GM21576 (cell line): ENCODE data around the gene HSPE1.
A peak's percentile ranks its signal among the peaks of the same experiment; 100 is the strongest.
"Not testable (repeated sequence)": the region's sequence is repeated elsewhere in the genome, so short reads cannot be mapped to it uniquely, and the experiment has no call there.

Source experiments
- ATAC-seq: cut with Tn5 transposase; IDR thresholded peaks from one replicate; pipeline ENCODE4 v1.9.1; 2021; ENCODE audit warnings: mild to moderate bottlenecking, moderate library complexity; ENCODE audit not compliant: unreplicated experiment

The HSPE1 gene

DNA sequence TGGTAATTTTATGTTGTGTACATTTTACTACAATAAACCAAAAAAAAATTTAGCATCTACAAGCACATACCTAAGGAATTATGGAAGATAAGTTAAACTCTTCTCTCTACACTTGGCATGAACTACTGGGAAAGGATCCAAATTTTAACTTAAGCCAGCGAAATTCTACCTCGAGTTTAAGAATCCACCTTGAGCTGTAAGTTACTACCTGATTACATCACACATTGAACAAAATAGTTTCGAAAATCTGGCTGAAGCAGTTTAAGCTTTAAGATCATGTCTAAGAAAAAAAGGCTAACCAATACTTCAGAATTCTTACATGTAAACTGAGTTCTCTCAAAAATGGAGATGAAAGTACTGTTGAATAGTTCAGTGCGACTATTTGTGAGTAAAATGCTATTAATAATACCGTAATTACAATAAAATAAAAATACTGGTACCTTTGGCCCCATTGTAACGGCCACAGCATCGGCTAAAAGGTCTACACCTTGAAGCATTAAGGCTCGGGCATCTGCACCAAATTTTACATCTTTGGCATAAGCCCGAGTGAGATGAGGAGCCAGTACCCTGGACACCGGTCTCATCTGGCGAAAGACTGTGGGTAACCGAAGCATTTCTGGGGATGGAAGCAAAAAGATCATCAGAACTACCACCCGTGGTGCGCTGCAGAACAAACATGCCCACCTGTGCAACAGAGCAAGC, 1.8 kb upstream of the HSPE1 start:
- ATAC-seq, result no peak

DNA sequence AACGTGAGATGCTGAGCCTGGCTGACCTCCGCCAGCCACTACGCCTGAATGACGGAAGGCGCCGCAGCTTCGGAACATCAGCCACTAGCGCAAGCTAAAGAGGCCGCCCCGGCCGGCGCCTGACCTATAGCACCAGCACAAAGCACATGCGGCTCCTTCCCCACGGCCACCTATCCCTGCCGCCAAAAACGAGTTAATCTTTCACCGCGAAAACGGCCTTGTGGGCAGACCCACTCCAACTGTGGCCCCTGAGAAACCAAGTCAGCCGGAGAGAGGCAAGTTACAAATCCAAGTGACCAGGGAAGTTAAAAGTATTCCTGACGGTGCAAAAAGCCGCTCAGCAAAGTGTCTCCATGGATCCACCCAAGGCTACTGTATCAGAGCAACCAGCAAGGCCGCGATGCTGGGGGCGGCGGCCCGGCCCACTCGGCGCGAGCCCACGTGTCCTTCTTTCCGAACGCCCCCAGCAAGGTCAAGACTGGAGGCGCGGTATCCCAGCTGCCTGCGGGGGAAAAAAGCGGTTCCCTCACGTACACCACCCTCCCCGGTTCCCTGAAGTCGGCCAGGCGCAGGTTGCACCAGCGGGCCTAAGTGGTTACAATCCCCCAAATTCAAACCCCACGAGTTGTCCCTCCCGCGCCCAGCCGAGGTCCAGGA, 1.1 kb upstream of the HSPE1 start:
- ATAC-seq, result peak; percentile 24

DNA sequence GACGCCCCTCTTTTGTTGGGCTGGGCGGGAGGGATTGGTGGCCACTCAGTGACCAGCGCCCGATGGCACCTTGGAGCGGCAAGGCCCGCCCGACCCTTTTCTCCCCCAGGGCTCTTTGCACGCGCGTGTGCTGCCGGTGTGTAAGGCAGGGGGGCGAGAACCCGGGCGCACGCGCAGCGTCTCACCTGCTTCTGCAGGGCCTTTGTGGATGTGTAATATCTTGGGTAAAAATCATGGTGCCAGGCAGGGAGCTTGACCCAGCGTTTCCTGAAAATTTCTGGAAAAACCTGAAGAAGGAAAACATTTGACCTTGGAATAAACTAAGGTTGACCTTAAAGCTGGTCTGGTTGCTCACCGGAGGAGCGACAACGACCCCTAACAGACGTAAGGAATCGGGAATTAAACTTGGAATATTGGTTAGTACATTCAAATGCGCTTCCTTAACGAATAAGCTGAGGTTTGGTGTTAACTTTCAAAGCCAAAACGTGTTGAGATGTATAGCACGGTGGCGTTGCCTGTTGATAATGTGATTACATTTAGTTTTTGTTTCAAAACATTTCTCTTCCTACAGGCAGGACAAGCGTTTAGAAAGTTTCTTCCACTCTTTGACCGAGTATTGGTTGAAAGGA, 438 bp downstream of the HSPE1 start:
- peak; percentile 1 for ATAC-seq

DNA sequence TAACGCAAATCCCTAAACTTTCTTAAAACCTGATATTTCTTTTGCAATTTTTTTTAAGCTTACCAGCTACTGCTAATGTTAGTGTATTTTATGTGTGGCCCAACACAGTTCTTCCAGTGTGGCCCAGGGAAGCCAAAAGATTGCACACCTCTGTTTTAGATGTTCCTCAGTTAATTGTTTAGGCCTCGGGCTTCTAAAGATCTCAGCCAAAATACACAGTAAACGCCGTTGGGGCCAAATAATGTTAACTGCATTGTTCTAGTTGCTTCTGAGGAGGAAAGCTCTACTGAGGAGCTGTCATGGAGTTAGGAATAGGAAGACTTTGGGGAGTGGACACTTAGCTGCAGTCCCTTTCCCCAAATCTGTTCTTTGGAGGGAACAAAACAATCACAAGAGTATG, 2.0 kb downstream of the HSPE1 start:
- ATAC-seq, result no peak

DNA sequence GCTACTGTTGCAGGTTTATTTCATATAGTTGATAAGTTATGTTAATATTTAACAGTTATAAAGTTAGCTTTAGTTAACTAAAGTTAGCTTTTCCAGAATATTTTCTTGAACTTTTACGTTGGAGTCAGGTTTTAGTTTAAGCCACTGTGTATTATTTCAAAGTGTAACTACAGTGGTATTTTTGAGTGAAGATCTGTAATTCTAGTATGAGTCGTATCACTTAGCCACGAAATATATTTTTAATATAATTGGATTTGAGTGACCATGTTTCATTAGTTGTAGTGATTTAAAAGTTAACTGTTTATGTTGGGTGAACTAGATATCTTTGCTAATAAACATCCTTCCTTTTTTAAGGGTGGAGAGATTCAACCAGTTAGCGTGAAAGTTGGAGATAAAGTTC, 2.5 kb downstream of the HSPE1 start:
- no peak for ATAC-seq

DNA sequence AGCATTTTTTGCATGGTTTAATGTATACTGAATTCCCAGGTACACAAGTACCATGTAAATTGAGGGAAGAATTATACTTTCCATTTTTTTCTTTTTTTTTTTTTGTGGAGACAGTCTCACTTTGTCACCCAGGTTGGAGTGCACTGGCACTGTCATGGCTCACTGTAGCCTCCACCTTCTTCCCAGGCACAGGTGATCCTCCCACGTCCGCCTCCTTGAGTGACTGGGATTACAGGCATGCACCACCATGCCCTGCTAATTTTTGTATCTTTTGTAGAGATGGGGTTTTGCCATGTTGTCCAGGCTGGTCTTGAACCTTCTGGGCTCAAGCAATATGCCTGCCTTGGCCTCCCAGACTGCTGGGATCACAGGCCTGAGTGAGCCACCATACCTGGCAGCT, 3.8 kb downstream of the HSPE1 start:
- ATAC-seq, result no peak

DNA sequence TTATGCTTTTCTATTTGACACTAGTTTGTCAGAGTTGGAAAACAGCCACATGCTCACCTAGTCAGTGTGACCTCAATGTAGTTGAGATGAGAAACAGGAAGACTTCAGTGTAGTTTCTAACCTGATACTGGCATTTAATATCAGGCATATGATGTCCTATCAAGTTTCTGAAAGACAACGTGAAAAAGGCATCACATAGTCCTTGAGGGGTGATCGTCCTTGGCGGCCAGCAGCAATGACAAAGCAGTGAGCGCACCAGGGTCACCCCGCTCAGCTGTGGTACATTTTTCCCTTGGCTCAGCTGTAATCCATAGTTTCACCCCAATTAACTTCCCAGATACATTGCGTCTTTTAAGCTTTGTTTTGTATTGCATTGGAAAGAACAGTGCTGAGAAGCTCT, 4.3 kb downstream of the HSPE1 start:
- no peak for ATAC-seq

DNA sequence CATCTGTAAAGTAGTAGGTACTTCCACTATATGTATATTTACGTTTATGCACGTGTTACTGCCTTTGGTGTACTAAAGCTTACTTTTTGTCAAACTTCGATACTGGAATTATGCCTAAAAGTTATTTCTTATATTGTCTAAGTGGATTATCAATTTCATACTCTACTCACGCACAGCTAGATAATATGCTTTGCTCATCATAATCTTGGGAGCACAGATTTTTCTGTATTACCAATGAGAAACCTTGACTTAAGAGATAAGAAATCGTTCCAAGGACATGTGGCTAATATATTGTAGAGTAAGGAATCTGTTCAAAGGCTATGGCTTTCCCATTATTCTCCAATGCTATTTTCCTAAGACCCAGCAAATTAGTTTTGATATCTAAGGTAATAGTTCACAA, 6.5 kb downstream of the HSPE1 start:
- no peak for ATAC-seq

DNA sequence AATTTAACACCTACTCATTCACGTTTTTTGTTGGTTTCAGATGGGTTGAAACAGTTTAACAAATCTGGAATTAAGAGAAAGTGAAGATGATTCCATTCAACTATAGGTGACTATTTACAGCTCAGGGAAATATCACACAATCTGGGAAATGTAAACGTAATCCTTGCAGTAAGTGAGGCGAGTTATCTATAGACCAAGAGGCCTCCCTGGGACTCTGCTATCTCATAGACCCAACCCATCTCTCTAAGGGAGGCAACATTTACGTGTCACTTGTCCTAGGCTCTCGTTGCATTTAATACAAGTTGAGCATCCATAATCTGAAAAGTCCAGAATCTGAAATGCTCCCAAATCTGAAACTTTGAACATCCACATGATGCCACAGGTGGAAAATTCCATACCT, 13.7 kb downstream of the HSPE1 start:
- ATAC-seq, result no peak

DNA sequence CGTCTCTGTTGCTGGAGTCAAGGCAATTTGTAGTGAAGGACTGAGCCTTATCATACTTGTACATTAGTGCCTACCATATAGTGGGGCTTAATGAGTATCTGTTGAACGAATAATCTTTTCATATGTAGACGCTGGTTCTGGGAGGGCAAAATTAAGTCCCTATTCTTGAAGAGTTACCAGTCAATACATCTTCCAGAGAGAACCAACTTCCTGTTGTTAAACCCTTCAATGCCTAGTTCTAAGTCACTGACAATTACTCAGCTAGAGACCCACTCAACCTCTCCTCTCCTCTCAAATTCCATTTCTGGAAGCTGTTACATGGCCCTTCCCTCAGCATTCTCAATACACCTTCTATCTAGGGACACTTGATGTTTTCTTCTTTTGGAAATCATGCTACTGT, 14.6 kb downstream of the HSPE1 start:
- ATAC-seq, result no peak

DNA sequence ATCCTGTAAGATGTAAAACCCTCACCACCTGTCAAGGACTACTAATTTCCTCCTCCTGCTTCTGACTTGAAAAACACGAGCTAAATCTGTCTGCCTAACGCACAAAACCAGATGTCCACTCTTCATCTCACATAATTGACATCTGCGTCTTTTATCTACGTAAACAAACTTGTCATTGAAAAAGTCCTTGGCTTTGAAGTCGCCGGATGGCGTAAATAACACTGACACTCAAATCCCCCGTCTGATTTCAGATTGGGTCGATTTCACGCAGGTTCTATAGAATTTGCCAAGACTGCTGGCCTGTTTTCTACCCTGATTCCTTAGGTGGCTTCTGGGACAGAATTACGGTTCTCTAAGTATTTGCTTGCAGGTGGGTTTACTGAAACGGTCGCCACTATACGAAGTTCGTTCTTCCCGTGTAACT, 15.1 kb downstream of the HSPE1 start:
- peak; percentile 12 for ATAC-seq

DNA sequence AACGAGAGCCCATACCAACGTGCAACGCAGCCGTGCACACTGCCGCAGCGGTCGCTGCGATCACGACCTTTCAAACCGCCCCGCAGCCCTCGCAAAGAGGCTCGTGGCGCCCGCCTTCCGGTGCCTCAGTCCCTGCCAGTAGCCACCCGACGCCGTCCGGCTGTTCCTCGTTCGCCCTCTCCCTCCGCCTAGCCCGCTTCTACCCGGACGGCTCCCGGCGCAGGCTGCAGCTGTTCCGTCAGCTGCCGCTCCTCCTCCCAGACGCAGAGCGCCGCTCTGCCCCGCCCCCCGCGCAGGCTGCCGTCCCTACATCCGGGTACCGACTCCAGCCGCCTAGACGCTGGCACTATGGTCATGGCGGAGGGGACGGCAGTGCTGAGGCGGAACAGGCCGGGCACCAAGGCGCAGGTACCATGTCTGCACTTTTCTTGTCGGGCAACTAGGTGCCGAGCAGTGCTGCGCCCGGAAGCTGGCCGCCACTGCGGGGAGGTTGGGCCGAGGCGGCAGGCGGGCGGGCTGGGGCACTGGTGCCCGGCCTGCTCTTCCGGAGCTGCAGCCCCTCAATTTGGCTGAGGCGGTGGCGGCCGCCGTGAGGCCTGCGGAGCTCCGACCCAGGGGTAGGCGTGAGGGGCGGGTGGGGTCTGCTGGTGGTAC, 15.7 kb downstream of the HSPE1 start, which contains the start of gene MOB4:
Gene MOB4 (plus strand): TSS at position 328 of the 654 bp plus-strand sequence. CDS start 21 bp downstream, at position 349.
- peak; percentile 92 for ATAC-seq

DNA sequence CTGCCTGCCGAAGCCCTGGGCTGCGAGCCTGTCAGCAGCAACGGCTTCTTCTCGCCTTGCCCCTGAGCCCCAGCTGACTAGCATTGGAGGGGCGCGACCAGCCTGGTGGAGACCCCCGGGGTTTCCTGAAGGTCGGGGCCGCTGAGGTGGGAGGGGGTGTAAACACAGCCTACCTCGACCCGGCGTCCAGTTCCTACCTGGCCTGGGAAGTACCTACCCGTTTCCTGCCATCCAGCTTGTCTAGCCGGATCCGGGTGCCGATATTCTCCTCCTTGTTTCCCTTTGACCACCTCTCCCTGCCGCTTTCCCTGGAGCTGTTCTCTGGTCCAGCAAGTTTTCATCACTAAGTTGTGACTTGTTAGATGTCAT, 16.2 kb downstream of the HSPE1 start:
- peak; percentile 17 for ATAC-seq

DNA sequence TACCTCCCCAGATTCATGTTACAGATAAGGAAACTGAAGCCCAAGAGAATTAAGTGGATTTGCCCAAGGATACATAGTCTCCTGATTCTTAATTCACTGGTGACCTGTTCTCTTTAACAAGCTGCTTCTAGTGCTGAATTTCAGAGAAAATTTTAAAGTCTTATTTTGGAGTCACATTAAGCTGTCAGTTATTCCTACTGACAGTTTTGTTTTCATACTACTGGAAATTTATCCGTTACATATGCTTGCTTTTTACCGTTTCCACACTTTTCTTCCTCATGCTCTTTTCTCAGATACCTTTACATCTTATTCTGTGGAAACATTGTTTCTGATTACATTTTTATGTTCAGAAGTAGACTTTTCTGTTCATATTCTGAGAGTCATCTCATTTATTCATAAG, 17.0 kb downstream of the HSPE1 start:
- no peak for ATAC-seq

DNA sequence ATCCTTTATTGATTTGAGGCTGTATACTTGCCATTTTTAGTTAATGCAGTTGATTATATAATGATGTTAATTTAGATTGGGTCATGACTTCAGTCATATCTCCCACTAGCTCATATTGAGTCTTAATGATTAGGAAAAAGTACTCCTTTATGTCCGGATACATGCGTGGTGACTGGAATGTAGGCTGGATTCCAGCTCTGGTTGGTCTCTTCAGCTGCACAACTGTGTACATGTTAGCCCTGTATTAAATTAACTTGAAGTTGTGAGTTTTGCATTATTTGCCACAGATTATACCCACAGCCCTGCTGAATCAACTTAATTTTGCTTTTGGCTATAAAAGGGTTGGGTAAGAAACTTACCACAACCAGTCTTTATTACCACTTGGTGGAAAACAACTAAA, 38.2 kb downstream of the HSPE1 start:
- ATAC-seq, result no peak

DNA sequence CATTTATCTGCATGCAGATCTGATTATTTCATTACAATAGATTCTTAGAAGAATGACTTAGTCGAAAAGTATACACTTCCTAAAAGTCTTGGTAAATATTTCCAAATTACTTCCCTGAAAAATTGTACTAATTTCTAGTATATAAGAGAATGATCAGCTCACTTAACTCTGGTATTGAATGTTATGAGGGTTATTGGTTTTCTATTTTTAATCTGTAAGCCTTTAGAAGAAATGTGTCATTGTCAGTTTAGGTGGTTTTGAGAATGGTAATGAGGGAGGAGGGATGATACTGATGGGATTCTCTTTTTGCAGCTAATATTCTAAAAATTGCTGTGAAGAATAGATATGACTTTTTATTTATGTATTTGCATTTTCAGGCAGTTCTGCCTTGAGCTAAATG, 39.6 kb downstream of the HSPE1 start:
- no peak for ATAC-seq

DNA sequence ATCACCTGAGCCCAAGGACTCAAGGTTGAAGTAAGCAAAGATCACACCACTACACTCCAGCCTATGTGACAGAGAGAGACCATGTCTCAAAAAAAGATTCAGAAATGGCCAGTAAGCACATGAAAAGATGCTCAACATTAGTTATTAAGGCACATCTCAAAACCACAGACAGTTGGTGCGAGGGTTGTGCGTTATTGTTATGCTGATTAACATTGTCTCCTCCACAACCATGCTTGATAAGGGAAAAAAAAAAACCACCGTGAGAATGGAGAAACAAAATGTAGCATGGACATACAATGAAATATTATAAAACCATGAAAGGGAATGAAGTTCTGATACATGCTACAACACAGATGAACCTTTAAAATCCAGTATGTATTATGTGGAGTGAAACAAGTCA, 43.0 kb downstream of the HSPE1 start:
- ATAC-seq, result no peak

DNA sequence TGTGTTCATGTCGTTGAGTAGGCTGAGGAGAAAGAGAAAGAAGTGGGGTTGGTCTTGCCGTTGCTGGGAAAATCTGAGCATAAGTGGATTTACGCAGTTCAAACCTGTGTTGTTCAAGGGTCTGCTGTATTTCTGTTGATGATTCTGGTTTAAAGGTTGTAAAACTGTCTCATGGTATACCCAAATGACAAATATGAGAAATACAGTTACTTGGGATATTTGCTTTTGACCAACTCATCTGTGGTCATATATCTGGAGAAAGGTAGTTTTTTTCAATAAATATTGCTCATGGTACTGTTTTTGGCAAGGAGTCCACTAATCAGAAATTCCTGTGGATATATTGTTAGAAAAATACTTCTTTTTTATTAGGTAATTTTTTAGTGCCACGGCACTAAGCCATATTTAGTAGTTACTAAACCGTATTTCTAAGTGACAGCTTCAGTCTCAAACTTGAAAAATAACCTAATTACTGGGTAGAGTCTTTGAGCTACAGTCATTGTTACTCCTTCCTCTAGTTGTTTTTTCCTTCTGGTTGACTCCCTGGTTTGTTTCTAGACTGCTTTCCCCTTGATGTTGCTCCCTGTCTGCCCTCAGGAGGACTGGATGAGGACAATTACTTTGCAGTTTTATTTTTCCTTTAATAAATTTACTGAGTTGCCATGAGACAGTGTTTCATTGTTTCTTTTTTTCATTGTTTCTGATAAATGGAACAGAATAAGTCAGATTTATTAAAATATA, 47.2 kb downstream of the HSPE1 start:
- no peak for ATAC-seq

DNA sequence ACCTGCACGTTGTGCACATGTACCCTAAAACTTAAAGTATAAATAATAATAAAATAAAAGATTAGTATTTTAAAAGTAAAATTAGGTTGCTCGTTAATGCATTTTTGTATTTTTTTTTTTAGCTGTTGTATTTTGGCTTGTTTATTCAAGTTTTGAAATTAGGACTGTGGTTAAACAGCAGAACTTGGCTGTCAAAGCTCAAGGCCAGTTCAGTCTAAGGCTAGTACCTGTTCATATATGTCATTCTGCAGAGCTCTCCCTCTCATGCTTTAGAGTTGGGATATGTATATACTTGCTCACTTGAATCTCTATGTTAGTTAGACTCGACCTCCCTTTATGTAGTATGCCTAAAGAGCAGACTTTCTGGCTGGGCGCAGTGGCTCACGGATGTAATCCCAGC, 48.4 kb downstream of the HSPE1 start:
- ATAC-seq, result no peak

DNA sequence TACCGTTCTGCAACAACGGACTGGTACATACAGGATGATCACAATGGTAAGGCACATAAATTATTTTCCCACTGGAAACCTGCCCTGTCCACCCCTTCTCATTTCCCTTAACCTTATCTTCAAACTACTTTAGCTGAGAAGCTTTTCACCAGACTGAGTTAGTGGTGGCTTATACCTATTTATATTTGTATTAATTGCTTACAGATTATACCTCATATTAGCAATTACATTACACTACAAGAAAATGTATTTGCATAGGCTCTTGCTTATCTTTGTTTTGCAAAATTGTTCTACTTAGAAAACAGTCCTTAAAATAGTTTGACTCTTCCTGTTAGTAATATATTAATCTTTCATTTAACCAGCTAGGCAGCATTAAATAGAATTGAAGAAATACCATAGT, 51.1 kb downstream of the HSPE1 start:
- ATAC-seq, result not testable (repeated sequence)
